Right cardiac atrium (tissue), 5 donors: ENCODE data around the gene STK16. TPM values are rescaled to one million over a fixed set of nuclear protein-coding genes. Genes with fewer than 3 reads are reported as not detected.

Source experiments
- ATAC-seq, 2 donors: fragments of 200-7000 bp; cut with Tn5 transposase; one replicate each; pipeline versions ENCODE4 v1.8.0 to v1.9.1; 2020; ENCODE audit warnings: moderate library complexity in 2 of 2, mild to moderate bottlenecking in 1 of 2
- DNase-seq, 3 donors: peaks; one replicate each; pipeline ENCODE4 v3.0.0-alpha.2; 2020
- H3K27ac ChIP-seq: one replicate; pipeline ENCODE4 v1.5.1; 2013; ENCODE audit warnings: mild to moderate bottlenecking, low read length, control low read depth, moderate library complexity
- H3K27me3 ChIP-seq: one replicate; pipeline ENCODE4 v1.6.1; 2013; ENCODE audit not compliant: control insufficient read depth, insufficient read depth
- H3K4me1 ChIP-seq: one replicate; pipeline ENCODE4 v1.6.1; 2013; ENCODE audit warnings: low read length; ENCODE audit not compliant: control insufficient read depth, insufficient read depth
- H3K4me3 ChIP-seq: one replicate; pipeline ENCODE4 v1.5.1; 2013; ENCODE audit warnings: low read length, control low read depth
- H3K9me3 ChIP-seq: one replicate; pipeline ENCODE4 v1.6.1; 2013; ENCODE audit warnings: low read length; ENCODE audit not compliant: control insufficient read depth
- WGBS: extraction: QIAGEN DNeasy Blood & Tissue Kit; methylation state at CpG from one replicate; pipeline ENCODE4 v1.1.7; 2013; 5-methylcytosine and 5-hydroxymethylcytosine counted together
- intact Hi-C, 4 donors: fragments of 100-400 bp; cut with DNase I; formaldehyde crosslinking; loops; one replicate each; pipeline versions ENCODE4 v1.11.0 to v1.14.0; 2022 to 2023
- polyA plus RNA-seq: library from polyadenylated mRNA; stranded (reverse); fragments of 200-250 nt; gene quantifications from one replicate; pipeline ENCODE4 v1.2.3, GENCODE V29; 2013
- total RNA-seq, 4 donors: library from RNA; stranded (reverse); fragmentation: NEBNext Ultra II Directional; extraction: Animal tissue kit (Norgen Biotek cat#: 25700); gene quantifications; one replicate each; pipeline ENCODE4 v1.2.1, GENCODE V29; 2021
- donor health status: healthy with polysubstance abuse.
- donor health status: DM: no; HTN: yes; CAD: no.
- donor health status: DM: no; HTN: no; CAD: no.
- donor health status: DM: no; HTN: yes; CAD: no; lungs with severe emphysema.
- donor health status: DM: yes; HTN: yes; CAD: no.

STK16 gene
- total and polyA plus RNA-seq, 5 donors = 17.5 to 22.2 (median 19.4) TPM

GRCh38 chr2:219206328-219207133, 38.7 kb upstream of the STK16 start, which contains the start of gene ZFAND2B:
Gene ZFAND2B (plus strand): TSS chr2:219206782. CDS start chr2:219206988, 206 bp downstream.
- under 1% methylated on average over 76 of the region's 76 CpGs for WGBS
- Histone ChIP-seq H3K27ac (peak within 1 kb of the TSS; percentile 92), H3K9me3 (no peaks in the 10 kb centered on the region), H3K4me1 (peaks cover 10% of the 10 kb centered on the region), H3K27me3 (no peaks in the 10 kb centered on the region), H3K4me3 (peak within 1 kb of the TSS; percentile 59)
- peak; percentile 97 to 98 for ATAC-seq
- intact Hi-C loops = loop anchor here in 1 of 4 donors (5.0 kb wide), 1 partner anchor 34 kb away; the partner anchor contains the start of gene SLC23A3
- DNase-seq = peak; percentile 96 to 99 (median 98)

DNA sequence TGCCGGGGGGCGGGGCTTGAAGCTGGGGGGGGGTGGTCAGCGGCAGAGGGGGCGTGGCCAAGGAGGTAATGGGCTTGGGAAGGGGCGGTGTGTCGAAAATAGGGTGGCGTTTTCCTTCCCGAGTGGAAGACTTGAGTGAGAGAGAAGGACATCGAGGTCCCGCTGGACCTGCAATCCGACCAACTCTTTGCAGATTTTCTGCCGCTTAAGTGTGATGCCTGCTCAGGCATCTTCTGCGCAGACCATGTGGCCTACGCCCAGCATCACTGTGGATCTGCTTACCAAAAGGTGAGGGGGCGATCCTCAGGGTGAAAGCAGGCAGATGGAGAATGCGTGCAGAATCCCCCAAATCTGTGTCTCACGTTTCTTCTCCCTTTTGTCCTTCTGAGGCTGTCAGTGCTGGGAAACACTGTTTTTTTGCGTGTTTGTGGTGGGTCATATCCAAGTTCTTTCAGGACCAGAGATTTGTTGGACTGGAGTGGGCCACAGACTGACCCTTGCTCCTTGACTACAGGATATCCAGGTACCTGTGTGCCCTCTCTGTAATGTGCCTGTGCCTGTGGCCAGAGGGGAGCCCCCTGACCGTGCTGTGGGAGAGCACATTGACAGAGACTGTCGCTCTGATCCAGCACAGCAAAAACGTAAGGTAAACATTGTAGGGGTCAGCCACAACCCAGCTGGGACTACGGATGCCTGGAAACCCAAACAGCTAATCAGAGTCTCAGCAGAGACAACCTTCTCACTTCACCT, 38.0 kb upstream of the STK16 start:
- DNase-seq (no peak), ATAC-seq (no peak)
- H3K27me3 ChIP-seq = no peaks in the 10 kb centered on the region
- peak overlapping the region; percentile 59 for H3K4me3 ChIP-seq
- 12% methylated on average over 22 of the region's 22 CpGs for WGBS
- intact Hi-C loops = loop anchor here in 1 of 4 donors (5.0 kb wide), 1 partner anchor 35 kb away; the partner anchor contains the start of gene SLC23A3
- H3K9me3 ChIP-seq = no peaks in the 10 kb centered on the region
- H3K4me1 ChIP-seq = peaks cover 10% of the 10 kb centered on the region
- H3K27ac ChIP-seq = peak overlapping the region; percentile 82

DNA sequence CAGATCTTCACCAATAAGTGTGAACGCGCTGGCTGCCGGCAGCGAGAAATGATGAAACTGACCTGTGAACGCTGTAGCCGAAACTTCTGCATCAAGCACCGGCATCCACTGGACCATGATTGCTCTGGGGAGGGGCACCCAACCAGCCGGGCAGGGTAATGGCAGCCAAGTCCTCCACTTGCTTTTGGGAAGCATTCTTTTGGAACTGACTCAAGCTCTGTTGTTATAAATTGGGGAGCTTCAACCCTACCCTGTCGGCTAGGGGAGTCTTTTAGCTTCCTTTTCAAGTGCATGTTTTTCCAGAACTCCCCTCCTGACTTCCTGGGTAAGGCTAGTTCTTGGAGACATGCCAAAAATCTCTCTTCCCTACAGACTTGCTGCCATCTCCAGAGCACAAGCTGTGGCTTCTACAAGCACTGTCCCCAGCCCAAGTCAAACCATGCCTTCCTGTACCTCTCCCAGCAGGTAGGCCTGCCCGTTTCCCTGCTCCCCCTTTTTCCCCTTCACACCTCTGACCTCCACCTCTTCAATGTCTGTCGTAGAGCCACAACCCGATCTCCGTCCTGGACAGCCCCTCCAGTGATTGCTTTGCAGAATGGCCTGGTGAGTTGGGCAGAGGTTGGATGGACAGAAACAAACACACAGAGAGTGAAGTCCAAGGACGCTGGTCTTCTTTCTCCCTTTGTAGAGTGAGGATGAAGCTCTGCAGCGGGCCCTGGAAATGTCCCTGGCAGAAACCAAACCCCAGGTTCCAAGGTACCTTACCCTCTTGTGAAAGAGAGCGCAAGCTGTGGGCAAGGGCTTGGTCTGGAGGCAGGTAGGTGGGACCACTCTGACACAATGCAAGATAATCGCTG, 37.2 kb upstream of the STK16 start:
- H3K27me3 ChIP-seq = no peaks in the 10 kb centered on the region
- ATAC-seq (no peak), DNase-seq (peak in 2 of 3 donors; percentile 40 to 55)
- H3K9me3 ChIP-seq = no peaks in the 10 kb centered on the region
- H3K4me3 ChIP-seq = no peak overlapping the region
- H3K4me1 ChIP-seq = peaks cover 10% of the 10 kb centered on the region
- 65% methylated on average over 17 of the region's 17 CpGs for WGBS
- H3K27ac ChIP-seq = peak overlapping the region; percentile 82
- intact Hi-C loops = loop anchor here in 1 of 4 donors (5.0 kb wide), 1 partner anchor 36 kb away; the partner anchor contains the start of gene SLC23A3

DNA sequence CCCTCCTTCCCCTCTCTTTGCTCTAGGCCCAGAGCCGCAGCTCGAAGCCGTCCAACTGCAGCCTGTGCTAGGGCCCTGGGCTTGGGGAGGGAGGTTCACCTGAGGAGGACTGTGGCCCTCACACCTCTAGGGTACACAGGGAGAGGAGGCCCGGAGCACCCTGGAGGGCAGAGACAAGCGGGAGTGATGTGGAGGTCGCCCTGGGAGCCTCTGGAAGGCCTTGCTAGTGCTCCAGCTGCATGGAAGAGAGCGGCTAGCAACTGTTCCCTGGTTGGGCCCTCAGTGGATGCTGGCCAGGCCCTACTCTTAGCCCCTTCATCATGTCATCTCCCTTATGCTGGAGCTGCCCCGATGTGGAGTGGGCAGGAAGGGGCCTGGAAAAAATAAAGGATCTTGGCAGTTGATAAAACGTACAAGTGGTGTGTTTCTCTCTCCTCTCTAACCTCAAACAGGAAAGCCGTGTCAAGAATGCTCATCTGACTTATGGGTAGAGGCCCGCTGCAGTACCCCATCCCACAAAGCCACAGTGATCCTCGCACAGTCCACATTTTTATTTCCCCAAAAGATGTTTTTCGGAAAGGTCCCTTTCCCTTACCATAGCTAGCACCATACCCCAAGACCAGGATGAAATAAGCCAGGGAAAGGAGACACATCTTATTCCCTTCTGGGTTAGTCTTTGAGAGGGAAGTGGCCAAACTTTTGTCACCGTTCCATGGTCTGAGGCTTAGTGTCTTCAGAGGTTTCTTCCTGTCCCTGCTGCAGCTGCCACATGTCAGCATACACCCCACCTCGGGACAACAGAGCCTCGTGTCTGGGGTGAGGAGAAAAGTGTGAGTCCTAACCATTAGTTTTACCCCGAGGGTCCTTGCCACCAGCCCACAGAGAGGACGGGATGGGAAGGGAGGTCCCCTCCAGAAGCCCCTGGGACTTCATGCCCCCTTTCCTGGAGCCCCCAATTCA, 35.8 kb upstream of the STK16 start:
- Histone ChIP-seq H3K9me3 (no peaks in the 10 kb centered on the region), H3K4me1 (peaks cover 10% of the 10 kb centered on the region), H3K4me3 (no peak overlapping the region), H3K27me3 (no peaks in the 10 kb centered on the region), H3K27ac (no peak overlapping the region)
- 74% methylated on average over 18 of the region's 18 CpGs for WGBS
- DNase-seq (peak in 1 of 3 donors; percentile 44), ATAC-seq (no peak)
- intact Hi-C loops = loop anchor here in 2 of 4 donors (5.0 kb wide), 2 partner anchors 32 to 37 kb away; partner anchors contain the start of genes CNPPD1 (in 1 of the 2), RETREG2 (in 1 of the 2) and SLC23A3 (in 1 of the 2)

DNA sequence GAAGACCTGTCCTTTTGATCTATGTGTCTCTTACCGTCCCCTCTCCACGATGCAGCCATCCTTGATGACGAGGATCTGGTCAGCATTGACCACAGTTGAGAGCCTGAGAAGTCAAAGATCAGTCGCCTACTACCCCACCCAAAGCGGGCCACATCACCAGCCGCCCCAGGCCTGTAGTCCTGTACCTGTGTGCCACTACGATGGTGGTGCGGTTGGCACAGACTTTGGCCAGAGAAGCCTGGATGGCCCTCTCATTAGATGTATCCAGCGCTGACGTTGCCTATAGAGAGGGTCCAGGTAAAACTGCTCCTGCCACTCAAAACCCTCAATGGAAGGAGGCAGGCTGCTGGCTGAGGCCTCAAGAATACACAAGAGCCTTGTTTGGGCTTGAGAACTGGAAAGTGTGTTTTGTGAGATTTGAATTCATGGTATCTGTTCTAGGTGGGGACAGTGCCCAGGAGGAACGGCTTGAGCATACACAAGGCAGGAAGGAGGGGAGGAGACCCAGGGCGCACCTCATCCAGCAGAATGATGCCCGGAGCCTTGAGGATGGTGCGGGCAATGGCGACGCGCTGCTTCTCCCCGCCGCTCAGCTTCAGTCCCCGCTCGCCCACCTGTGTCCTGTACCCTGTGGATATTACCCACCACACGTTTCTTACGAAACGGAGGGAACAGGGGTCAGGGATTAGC, 34.9 kb upstream of the STK16 start:
- intact Hi-C loops = loop anchor here in 1 of 4 donors (5.0 kb wide), 1 partner anchor 33 kb away; the partner anchor contains the start of genes CNPPD1 and RETREG2
- Histone ChIP-seq H3K4me3 (no peak overlapping the region), H3K9me3 (no peaks in the 10 kb centered on the region), H3K4me1 (peaks cover 10% of the 10 kb centered on the region), H3K27ac (no peak overlapping the region), H3K27me3 (no peaks in the 10 kb centered on the region)
- DNase-seq (peak in 2 of 3 donors; percentile 32 to 56), ATAC-seq (no peak)
- 92% methylated on average over 24 of the region's 24 CpGs for WGBS

- no peaks in the 10 kb centered on the region for H3K9me3 ChIP-seq
- peaks cover 10% of the 10 kb centered on the region for H3K4me1 ChIP-seq
- H3K4me3 ChIP-seq = no peak overlapping the region
- WGBS = 84% methylated on average over 9 of the region's 9 CpGs
- H3K27me3 ChIP-seq = no peaks in the 10 kb centered on the region
- no peak overlapping the region for H3K27ac ChIP-seq
- ATAC-seq = no peak
- intact Hi-C loops = loop anchor here in 1 of 4 donors (5.0 kb wide), 1 partner anchor 34 kb away; the partner anchor contains the start of genes CNPPD1 and RETREG2
- peak in 1 of 3 donors; percentile 41 for DNase-seq
Measured at GRCh38 chr2:219210886-219211362, 34.4 kb upstream of the STK16 start.

DNA sequence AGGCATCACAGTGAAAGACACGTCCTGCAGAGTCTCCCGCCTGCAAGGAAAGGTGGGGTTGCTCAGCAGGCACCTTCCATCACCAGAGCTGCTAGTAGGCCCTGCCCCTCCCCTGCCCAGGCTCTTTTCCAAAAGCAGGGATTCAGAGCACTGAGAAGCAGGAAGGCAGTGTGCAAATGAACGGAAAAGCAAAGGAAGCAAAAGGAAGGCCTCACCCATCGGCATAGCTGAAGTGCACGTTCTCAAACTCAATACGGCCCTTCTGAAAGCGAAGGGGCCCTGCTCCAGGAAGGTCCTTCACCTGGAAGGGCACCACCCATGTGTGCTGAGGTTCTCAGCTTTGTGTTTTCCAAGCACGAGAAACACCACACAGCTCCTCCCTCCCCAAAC, 32.3 kb upstream of the STK16 start:
- 83% methylated on average over 8 of the region's 8 CpGs for WGBS
- DNase-seq (no peak), ATAC-seq (no peak)
- no peak overlapping the region for H3K4me3 ChIP-seq
- H3K4me1 ChIP-seq = peaks cover 3% of the 10 kb centered on the region
- intact Hi-C loops = loop anchor here in 1 of 4 donors (5.0 kb wide), 1 partner anchor 36 kb away; the partner anchor contains the start of genes CNPPD1 and RETREG2
- H3K27ac ChIP-seq = no peak overlapping the region
- no peaks in the 10 kb centered on the region for H3K27me3 ChIP-seq
- H3K9me3 ChIP-seq = no peaks in the 10 kb centered on the region

DNA sequence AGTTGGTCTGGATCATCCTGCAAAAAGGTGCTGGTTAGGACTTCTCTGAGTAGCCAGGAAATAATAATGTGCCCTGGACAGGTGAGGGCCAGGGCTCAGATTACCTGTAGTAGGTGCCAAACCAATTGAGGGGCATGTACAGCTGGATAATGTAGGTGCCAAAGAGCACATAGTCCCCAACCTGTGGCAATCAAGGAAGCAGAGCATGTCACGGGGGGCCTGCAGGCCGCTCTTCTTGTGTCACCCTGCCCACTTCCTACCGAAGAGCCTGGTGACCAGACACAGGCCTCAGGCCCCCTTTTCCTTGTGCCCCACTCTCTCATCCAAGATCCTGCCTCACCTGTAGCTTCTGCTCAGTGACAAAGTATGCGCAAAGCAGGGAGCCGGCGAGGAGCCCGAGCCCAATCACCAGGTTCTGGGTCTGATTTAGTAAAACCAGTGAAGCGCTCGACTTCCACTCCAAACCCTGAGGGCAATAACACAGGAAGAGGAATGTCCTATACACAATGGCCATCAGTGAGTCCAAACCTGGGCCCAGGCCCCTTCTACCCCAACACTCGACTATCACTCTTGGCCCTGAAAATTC, 31.7 kb upstream of the STK16 start:
- no peak overlapping the region for H3K4me3 ChIP-seq
- no peaks in the 10 kb centered on the region for H3K4me1 ChIP-seq
- no peaks in the 10 kb centered on the region for H3K9me3 ChIP-seq
- no peaks in the 10 kb centered on the region for H3K27me3 ChIP-seq
- ATAC-seq (no peak), DNase-seq (no peak)
- 94% methylated on average over 10 of the region's 10 CpGs for WGBS
- no peak overlapping the region for H3K27ac ChIP-seq
- intact Hi-C loops = loop anchor here in 1 of 4 donors (5.0 kb wide), 1 partner anchor 36 kb away; the partner anchor contains the start of genes CNPPD1 and RETREG2
